H1 (cell line): Measurements from ENCODE around the gene RTN4. TPM values are rescaled to one million over a fixed set of nuclear protein-coding genes. Genes with fewer than 3 reads are reported as not detected.

Experiments
- CTCF ChIP-seq, 3 experiments: IDR thresholded peaks; 1 replicate in 2 of 3; 2 replicates in 1 of 3; pipeline versions ENCODE4 v1.5.1 to v1.6.1; 2011; ENCODE audit warnings: low read length in 3 of 3, mild to moderate bottlenecking in 3 of 3, inconsistent platforms in 2 of 3, low read depth in 1 of 3, moderate library complexity in 1 of 3; ENCODE audit not compliant: insufficient read depth in 1 of 3; ENCODE audit errors: control extremely low read depth in 1 of 3
- NRF1 ChIP-seq: IDR thresholded peaks from 2 replicates; pipeline ENCODE4 v1.6.1; 2011; ENCODE audit warnings: mild to moderate bottlenecking, low read depth, low read length, improper control_type of control experiment
- SIRT6 ChIP-seq: IDR thresholded peaks from one replicate; pipeline ENCODE4 v1.7.1; 2012; ENCODE audit warnings: low read length, inconsistent platforms
- SP4 ChIP-seq: IDR thresholded peaks from 2 replicates; pipeline ENCODE4 v1.6.1; 2012; ENCODE audit warnings: low read length, inconsistent platforms
- TAF7 ChIP-seq: optimal IDR thresholded peaks from 2 replicates; pipeline ENCODE3; 2011; ENCODE audit warnings: low read depth, mild to moderate bottlenecking, inconsistent platforms, low read length, moderate library complexity, borderline replicate concordance
- polyA plus RNA-seq, 7 experiments: library from polyadenylated mRNA; depleted of rRNA in 3 of 7; stranded (reverse) in 5 of 7; unstranded in 2 of 7; fragments of >200 nt in 5 of 7; fragments of 200-250 nt in 2 of 7; gene quantifications; 1 replicate in 5 of 7; 2 replicates in 1 of 7; 4 replicates in 1 of 7; pipeline versions ENCODE4 v1.2.1 to v1.2.3, GENCODE V29; 2011 to 2013; ENCODE audit warnings: missing spikeins in 2 of 7, mixed read lengths in 2 of 7
- total RNA-seq: library from RNA; stranded (reverse); fragmentation: NEBNext Ultra II Directional; extraction: Animal tissue kit (Norgen Biotek cat#: 25700); gene quantifications from 2 replicates; pipeline ENCODE4 v1.2.1, GENCODE V29; 2021

Gene RTN4
- total and polyA plus RNA-seq, 2 of the 8 experiments (the other 6 are each of a cell fraction or from before 2014, with no cell fraction given) = 179 to 242 TPM

- TF ChIP-seq CTCF (IDR thresholded peaks at IDR 0.05; ENCODE audit: control extremely low read depth in 1 of 3, insufficient read depth in 1 of 3, low read depth in 1 of 3, low read length in 3 of 3) (no peak), SP4 (no peak), NRF1 (no peak), TAF7 (no peak), SIRT6 (no peak)
Observed at GRCh38 chr2:55057474-55057873, 7.2 kb upstream of the RTN4 start (continued).
